ENCODE measurements around the gene ARHGAP10.

Gene ARHGAP10

GRCh38 chr4:147733716-147734344 is 1.9 kb downstream of the ARHGAP10 start:
- no peak for DNase-seq

GRCh38 chr4:147734496-147734895 is 2.6 kb downstream of the ARHGAP10 start:
- no peak for DNase-seq

GRCh38 chr4:147735413-147736301 is 3.8 kb downstream of the ARHGAP10 start:
- DNase-seq, result no peak

GRCh38 chr4:147736458-147736857 is 4.6 kb downstream of the ARHGAP10 start:
- no peak for DNase-seq

- DNase-seq, result no peak
These were observed 5.7 kb downstream of the ARHGAP10 start for GRCh38 chr4:147737623-147738022.

GRCh38 chr4:147739239-147739823 is 7.4 kb downstream of the ARHGAP10 start:
- DNase-seq, result no peak

DNA sequence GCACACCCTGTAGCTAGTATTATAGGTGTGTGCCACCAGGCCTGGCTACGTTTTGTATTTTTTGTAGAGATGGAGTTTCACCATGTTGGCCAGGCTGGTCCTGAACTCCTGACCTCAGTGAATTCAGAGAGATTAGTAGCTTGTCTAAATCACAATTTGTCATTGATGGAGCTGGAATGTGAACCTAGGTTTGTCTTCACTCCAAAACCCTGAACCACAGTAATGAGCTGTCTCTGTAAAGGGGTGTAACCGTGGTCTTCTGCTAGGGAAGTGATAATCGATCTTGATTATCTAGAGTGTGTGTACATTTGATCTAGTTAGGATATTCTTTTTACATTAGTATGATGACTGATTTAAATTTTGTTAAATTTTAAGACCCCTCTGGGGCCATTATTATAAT is 8.3 kb downstream of the ARHGAP10 start:
- no peak for DNase-seq

- DNase-seq, result no peak
These were observed 9.4 kb downstream of the ARHGAP10 start for GRCh38 chr4:147741190-147741788.

DNA sequence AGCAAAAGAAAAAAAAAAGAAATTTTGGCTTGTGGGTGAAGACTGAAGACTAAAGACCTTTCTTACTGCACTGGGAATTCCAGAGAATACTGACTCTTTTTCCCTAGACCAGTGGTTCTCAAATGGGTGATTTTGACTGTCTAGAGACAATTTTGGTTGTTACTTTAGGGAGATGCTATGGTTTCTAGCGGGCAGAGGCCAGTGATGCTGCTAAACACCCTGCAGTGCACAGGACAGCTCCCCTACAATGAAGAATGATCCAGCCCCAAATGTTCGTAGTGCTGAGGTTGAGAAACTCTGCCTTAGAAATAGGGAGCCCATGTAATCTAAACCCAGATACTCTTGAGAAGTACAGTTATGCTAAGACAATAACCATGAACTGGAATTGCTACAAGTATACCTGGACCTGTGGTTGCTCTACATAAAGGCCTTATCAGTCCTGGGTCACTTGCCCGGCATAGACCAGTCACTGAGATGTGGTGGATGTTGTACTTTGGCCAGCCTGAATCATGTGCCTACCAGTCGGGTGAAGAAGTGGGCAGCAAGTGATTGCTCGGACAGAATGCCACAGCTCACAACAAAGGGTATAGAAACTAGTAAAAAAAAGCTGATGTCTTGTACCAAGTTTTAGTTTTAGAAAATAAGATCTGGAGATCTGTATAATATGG is 16.0 kb downstream of the ARHGAP10 start:
- DNase-seq, result no peak

GRCh38 chr4:147749811-147750321 is 18.0 kb downstream of the ARHGAP10 start:
- DNase-seq, result no peak

GRCh38 chr4:147753047-147753446 is 21.2 kb downstream of the ARHGAP10 start:
- no peak for DNase-seq

- no peak for DNase-seq
These were observed 22.2 kb downstream of the ARHGAP10 start for GRCh38 chr4:147754037-147754445.

DNA sequence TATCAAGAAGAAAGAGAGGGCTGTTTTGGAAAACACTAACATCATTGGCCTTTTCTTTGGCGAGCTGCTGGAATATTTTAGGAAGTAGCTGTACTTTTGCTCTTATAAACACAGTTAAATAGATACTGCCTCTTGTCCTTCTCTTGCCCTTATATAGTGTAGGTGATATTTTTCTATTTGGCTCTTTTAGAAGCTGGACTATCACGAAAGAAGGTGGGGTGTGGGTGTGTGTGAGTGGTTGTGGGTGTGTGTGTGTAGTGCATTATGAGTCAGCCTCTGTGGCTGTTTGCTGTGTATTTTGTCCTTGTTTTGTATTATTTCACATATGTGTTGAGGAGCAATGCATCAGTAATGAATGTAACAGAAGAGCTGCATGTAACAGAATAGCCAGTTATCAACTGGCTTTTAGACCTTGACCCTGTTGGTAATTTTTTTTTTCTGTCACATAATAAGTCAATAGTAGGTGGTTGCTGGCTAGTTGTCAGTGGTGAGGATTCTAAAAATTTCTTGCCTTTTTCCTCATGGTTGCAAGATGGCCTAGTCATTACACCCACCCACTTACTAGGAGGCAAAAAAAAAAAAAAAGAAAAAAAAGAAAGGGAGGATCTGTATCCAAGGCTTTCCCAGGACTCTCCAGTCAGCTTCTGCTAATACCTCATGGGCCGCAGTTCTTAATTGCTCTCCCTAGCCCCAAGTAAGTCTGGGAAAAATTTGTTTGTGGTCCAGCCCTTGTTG is 23.8 kb downstream of the ARHGAP10 start:
- DNase-seq, result no peak

DNA sequence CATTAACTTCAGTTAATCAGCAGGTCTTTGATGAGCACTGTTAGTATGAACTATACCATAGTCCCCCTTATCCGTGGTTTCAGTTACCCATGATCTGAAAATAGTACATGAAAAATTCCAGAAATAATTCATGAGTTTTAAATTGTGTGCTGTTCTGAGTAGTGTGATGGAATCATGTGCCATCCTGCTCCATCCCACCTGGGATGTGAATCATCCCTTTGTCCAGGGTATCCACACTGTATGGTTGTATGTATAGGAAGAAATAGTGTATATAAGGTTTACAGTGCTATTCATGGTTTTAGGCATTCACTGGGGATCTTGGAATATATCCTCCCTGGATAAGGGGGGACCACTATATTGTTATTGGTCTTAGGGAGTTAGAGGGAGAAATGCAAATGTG is 24.5 kb downstream of the ARHGAP10 start:
- no peak for DNase-seq

DNA sequence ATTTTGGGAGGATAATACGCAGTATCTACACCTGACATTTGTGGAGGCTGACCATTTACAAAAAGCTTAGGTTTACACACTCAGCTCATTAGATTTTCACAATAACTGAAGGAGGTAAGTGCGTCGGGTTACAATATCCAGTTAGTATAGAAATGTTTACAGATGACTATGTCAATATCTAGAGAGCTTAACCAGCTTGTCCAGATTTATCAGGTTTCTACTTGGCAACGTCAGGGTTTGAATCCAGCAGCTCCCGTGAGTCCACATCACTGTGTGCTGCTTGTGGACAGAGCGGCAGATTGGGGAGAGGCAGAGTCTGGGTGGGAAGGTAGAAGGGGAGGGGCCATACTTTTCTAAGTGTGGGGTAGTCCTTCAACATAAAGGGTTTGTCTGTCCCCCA is 28.3 kb downstream of the ARHGAP10 start:
- no peak for DNase-seq

- no peak for DNase-seq
These were observed 28.8 kb downstream of the ARHGAP10 start for GRCh38 chr4:147760695-147761094.

- DNase-seq, result no peak
These were observed 29.5 kb downstream of the ARHGAP10 start for GRCh38 chr4:147761218-147761883.

DNA sequence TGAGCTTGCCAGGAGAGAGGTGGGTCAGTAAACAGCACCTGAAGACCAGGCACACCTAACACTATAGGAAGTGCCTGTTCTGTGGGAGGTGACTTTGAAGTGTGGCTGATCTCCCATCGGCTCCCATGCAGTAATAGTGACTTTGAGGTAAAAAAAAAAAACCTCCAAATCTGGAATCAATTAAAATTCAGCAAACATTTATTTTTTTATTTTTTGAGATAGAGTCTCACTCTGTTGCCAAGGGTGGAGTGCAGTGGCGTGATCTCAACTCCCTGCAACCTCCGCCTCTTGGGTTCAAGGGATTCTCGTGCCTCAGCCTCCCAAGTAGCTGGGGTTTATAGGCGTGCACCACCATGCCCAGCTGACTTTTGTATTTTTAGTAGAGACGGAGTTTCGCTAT is 32.4 kb downstream of the ARHGAP10 start:
- DNase-seq, result no peak

DNA sequence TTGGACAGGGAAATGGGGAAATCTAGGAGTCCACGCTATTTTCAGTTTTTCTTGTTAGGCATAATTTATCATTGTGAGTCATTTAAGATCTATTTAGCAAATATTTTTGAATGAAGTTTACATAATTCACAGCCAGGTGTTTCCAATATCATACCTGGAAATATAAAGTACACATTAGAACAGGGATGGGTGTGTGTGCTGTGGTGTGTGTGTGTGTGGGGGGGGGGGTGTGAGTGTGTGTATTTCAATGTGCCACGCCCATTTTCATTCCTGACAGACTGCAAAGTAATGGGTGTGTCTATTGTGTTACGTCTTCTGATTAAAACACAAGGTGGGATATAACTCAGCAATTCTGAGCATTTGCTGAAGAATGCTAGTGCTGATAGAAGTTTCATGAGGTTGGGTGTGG is 33.2 kb downstream of the ARHGAP10 start:
- no peak for DNase-seq

- DNase-seq, result no peak
These were observed 36.2 kb downstream of the ARHGAP10 start for GRCh38 chr4:147768113-147768512.

DNA sequence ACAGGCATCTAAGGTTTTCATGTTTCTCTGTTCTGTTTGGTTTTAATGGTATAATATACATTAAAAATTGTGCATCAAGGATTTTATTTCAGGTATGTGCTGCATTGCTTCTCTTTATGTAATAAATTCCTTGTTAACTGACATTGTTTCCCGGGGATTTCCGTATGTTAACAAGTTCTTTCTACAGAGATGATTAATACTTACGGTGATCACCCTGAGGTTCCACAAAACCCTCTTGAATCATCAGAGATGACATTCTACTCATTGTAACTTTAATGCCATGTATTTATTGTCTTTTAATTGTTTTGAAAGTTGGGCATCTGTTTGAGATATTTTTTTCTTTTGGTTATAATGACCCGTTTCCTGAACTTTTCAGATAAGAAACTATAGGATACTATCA is 37.5 kb downstream of the ARHGAP10 start:
- DNase-seq, result no peak

- DNase-seq, result no peak
These were observed 38.9 kb downstream of the ARHGAP10 start for GRCh38 chr4:147770831-147771230.

Data from activated CD4-positive, alpha-beta T cell treated with anti-CD3 and anti-CD28 coated beads for 48 hours (primary cell).